Mesothelial cell of epicardium (in vitro differentiated cells): ENCODE data around the gene SPP1. TPM values are rescaled to one million over a fixed set of nuclear protein-coding genes. Genes with fewer than 3 reads are reported as not detected.

Source experiments
- DNase-seq, 2 experiments: peaks; one replicate each; pipeline ENCODE4 v3.0.0; 2021; ENCODE audit warnings: low spot score in 2 of 2; ENCODE audit not compliant: unreplicated experiment in 2 of 2
- H3K27ac Mint-ChIP-seq: 2 replicates; pipeline ENCODE4 v1.8.0; 2021; ENCODE audit warnings: mixed read lengths
- H3K27me3 Mint-ChIP-seq: 2 replicates; pipeline ENCODE4 v1.8.0; 2021; ENCODE audit warnings: low read depth, mixed read lengths
- H3K36me3 Mint-ChIP-seq: 2 replicates; pipeline ENCODE4 v1.8.0; 2021; ENCODE audit warnings: mixed read lengths
- H3K4me1 Mint-ChIP-seq: 2 replicates; pipeline ENCODE4 v1.8.0; 2021; ENCODE audit warnings: mixed read lengths
- H3K4me3 Mint-ChIP-seq: 2 replicates; pipeline ENCODE4 v1.8.0; 2021; ENCODE audit warnings: mild to moderate bottlenecking, moderate library complexity, mixed read lengths
- H3K9me3 Mint-ChIP-seq: 2 replicates; pipeline ENCODE4 v1.8.0; 2021; ENCODE audit warnings: mixed read lengths
- total RNA-seq: library from RNA; stranded (reverse); gene quantifications from 3 replicates; pipeline ENCODE4 v1.2.1, GENCODE V29; 2021
- TF ChIP-seq, protein P1 (sequence below): fragments of 200-600 bp; sonication (generic); IDR thresholded peaks from one replicate; pipeline ENCODE4 v1.5.0; 2021; ENCODE audit warnings: antibody characterized with exemption; ENCODE audit not compliant: unreplicated experiment

Gene SPP1
- total RNA-seq, 1 donor from 2014 or later = 30.3 TPM

DNA sequence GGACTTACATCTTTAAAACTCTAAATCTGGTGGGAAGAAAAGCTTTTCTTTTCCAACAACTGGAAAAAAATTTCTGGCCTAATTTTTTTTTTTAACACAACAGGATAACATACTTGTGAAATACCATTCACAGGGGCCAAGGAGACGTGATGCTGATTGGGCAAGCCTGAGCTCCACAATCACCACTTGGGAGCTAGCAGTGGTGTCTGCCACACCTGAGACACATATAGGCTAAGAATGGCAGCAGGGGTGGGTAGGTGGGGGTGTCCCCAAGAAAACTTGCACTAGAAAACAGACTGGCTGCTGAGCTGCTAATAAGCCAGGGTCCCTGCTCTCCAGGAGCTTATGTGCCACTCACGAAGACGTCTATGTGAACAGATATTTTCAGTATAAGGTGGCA is 26.4 kb downstream of the SPP1 start:
- H3K4me3 Mint-ChIP-seq = no peak overlapping the region
- TF ChIP-seq, protein P1, sequence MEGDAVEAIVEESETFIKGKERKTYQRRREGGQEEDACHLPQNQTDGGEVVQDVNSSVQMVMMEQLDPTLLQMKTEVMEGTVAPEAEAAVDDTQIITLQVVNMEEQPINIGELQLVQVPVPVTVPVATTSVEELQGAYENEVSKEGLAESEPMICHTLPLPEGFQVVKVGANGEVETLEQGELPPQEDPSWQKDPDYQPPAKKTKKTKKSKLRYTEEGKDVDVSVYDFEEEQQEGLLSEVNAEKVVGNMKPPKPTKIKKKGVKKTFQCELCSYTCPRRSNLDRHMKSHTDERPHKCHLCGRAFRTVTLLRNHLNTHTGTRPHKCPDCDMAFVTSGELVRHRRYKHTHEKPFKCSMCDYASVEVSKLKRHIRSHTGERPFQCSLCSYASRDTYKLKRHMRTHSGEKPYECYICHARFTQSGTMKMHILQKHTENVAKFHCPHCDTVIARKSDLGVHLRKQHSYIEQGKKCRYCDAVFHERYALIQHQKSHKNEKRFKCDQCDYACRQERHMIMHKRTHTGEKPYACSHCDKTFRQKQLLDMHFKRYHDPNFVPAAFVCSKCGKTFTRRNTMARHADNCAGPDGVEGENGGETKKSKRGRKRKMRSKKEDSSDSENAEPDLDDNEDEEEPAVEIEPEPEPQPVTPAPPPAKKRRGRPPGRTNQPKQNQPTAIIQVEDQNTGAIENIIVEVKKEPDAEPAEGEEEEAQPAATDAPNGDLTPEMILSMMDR = no peak
- H3K4me1 Mint-ChIP-seq = peaks cover 14% of the 10 kb centered on the region
- H3K9me3 Mint-ChIP-seq = no peaks in the 10 kb centered on the region
- no peaks in the 10 kb centered on the region for H3K36me3 Mint-ChIP-seq
- H3K27me3 Mint-ChIP-seq = peaks cover 7% of the 10 kb centered on the region
- DNase-seq = no peak
- no peak overlapping the region for H3K27ac Mint-ChIP-seq

DNA sequence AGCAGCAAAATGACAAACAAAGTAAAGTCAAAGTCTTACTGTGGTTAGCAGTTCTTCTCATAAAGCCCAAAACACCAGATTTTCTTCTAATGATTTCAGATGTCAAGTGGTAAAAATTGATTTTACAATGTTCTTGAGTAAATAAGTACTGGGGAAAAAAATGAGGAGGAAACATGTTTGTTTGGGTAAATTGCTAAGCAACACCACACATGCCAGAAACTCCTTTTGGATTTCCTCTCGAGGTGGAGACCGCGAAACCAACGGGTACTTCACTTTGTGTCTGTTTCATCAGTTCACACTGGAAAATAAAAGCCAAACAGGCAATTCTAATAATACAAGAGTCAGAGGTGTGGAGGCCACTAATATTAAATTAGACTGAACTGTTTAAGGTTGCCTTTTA is 27.3 kb downstream of the SPP1 start:
- TF ChIP-seq, protein P1 = no peak
- Mint-ChIP-seq H3K4me1 (peaks cover 17% of the 10 kb centered on the region), H3K36me3 (no peaks in the 10 kb centered on the region), H3K27me3 (peaks cover 7% of the 10 kb centered on the region), H3K9me3 (no peaks in the 10 kb centered on the region), H3K27ac (no peak overlapping the region), H3K4me3 (no peak overlapping the region)
- no peak for DNase-seq

DNA sequence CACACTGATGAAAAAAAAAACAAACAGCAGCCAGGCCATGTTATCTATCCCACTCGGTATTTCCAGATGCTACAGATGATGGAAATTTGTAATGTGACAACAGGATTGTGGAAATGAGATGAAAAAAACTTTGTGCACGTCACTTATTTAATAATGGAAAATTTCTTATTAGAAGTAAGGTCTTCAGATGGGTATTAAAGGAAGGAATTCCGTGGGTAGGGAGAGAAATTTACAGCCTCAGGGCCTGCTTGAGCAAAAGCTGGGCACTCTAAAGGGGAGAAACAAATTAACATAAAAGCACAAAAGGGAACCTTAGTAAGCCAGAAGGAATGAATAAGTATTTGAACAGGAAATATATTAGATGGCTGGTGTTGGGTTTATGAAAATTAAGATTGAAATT is 27.7 kb downstream of the SPP1 start:
- TF ChIP-seq, protein P1 = no peak
- no peaks in the 10 kb centered on the region for H3K9me3 Mint-ChIP-seq
- H3K4me3 Mint-ChIP-seq = no peak overlapping the region
- no peaks in the 10 kb centered on the region for H3K36me3 Mint-ChIP-seq
- peaks cover 7% of the 10 kb centered on the region for H3K27me3 Mint-ChIP-seq
- no peak overlapping the region for H3K27ac Mint-ChIP-seq
- no peak for DNase-seq
- peaks cover 17% of the 10 kb centered on the region for H3K4me1 Mint-ChIP-seq

DNA sequence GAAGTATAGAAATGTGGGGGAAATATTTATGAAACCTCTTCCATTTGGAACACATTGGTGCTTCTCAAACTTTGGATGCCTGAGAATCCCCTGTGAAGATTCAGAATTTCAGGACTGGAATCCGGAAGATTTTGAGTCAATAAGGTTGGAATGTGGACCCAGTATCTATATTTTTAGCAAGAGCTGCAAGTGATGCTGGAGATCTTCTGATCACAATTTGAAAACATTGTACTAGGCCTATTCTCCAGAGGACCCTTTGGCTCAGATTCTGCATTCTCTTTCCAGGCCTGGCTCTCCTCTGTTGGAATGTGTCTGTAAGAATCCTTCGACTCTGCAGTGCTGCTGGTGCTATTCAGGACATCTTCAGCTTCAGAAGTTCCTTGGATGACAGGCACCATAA is 29.6 kb downstream of the SPP1 start:
- Mint-ChIP-seq H3K36me3 (no peaks in the 10 kb centered on the region), H3K9me3 (no peaks in the 10 kb centered on the region), H3K27me3 (peaks cover 7% of the 10 kb centered on the region), H3K4me3 (no peak overlapping the region), H3K4me1 (peaks cover 29% of the 10 kb centered on the region), H3K27ac (no peak overlapping the region)
- TF ChIP-seq, protein P1 = no peak
- no peak for DNase-seq

DNA sequence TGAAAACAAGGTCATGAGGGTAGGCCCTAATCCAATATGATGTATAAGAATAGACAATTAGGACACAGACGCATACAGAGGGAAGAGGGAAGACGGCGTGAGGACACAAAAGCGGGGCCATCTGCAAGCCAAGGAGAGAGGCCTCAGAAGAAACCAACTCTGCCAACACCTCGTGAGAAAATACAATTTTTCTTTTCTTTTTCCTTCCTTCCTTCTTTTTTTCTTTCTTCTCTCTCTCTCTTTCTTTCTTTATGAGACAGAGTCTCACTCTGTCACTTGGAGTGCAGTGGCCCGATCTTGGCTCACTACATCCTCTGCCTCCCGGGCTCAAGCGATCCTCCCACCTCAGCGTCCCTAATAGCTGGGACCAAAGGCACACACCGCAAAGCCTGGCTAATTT is 30.4 kb downstream of the SPP1 start:
- TF ChIP-seq, protein P1 = no peak
- Mint-ChIP-seq H3K36me3 (no peaks in the 10 kb centered on the region), H3K27ac (no peak overlapping the region), H3K4me1 (peaks cover 36% of the 10 kb centered on the region), H3K27me3 (peaks cover 7% of the 10 kb centered on the region), H3K4me3 (peak overlapping the region; percentile 83), H3K9me3 (no peaks in the 10 kb centered on the region)
- no peak for DNase-seq

DNA sequence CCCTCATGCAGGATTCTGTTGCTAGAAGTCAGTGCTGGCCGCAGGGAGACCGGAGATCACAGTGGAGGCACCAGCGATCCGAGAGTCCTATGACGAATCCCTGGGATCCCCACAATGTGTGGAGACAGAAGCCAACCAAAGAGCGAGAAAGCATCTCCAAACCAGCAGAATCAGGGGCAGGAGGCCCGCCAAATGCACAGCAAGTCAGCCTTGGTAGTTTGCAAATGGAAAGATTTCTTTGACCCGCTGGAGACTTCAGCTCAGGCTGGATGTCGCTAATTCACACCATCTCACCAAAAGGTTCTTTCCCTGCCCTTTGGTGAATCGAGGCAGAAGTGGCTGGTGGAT is 31.4 kb downstream of the SPP1 start:
- peak overlapping the region; percentile 83 for H3K4me3 Mint-ChIP-seq
- TF ChIP-seq, protein P1 = no peak
- H3K27me3 Mint-ChIP-seq = peaks cover 7% of the 10 kb centered on the region
- no peak for DNase-seq
- H3K9me3 Mint-ChIP-seq = no peaks in the 10 kb centered on the region
- no peaks in the 10 kb centered on the region for H3K36me3 Mint-ChIP-seq
- peak overlapping the region; percentile 77 for H3K27ac Mint-ChIP-seq
- H3K4me1 Mint-ChIP-seq = peaks cover 44% of the 10 kb centered on the region
